ENCODE measurements around the gene FAM120B. TPM values are rescaled to one million over a fixed set of nuclear protein-coding genes. Genes with fewer than 3 reads are reported as not detected.

The FAM120B gene
- total and polyA plus RNA-seq, 2 of the 4 experiments (the other 2 are of a cell fraction): 15.3 to 28.0 TPM

DNA sequence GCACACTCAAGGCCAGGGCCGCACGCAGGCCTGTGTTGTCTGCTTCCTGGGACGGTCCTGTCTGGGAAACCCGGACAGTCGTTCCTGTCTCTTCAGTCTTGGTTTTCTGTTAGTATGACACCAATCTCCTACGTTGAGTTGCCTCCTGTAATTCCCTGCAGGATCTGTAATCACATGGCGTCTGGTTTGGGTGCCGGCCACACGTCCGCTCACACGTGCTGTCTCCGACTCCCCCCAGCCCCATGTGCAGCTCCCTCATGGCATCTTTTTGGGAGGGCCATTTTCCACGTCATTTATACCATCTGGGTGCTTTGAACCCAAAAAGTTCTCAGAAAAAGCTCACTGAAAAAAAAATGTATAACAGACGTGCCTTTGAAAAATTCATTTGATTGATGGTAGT lies 38.9 kb upstream of the FAM120B start:
- no peak overlapping the region for H3K9ac ChIP-seq (ENCODE audit: low read depth, low read length)
- dilution Hi-C loops (cut with HindIII; ENCODE audit: low sequenced_read_pairs, unreplicated experiment): no loop called here
- WGBS, 2 experiments (ENCODE audit: extremely low coverage in 2 of 2, insufficient read length in 1 of 2): 70% methylated on average over 13 of the region's 14 CpGs; no CpG with 5 or more reads in 1 of the 2 experiments

More for the DNA sequence above, 38.9 kb upstream of the FAM120B start:
- Histone ChIP-seq H2BK20ac (ENCODE audit: low read depth, low read length) (no peak overlapping the region), H2BK120ac (ENCODE audit: low read depth, low read length) (no peak overlapping the region), H3K23ac (ENCODE audit: low read depth, low read length) (no peak overlapping the region), H3K9me1 (ENCODE audit: insufficient read depth, low read length) (no peaks in the 10 kb centered on the region), H3K4me1 (ENCODE audit: control insufficient read depth, insufficient read depth, low read length) (peaks cover 9% of the 10 kb centered on the region), H3K14ac (replicated peaks; ENCODE audit: low read depth, low read length) (no peak overlapping the region), H4K91ac (ENCODE audit: insufficient read depth, low read depth, low read length) (no peak overlapping the region), H4K20me1 (ENCODE audit: insufficient read depth, low read length) (no peaks in the 10 kb centered on the region), H2AK5ac (ENCODE audit: low read depth, low read length) (no peak overlapping the region), H2BK15ac (ENCODE audit: low read depth, low read length) (no peak overlapping the region), H3K27me3 (ENCODE audit: control insufficient read depth, insufficient read depth, low read length) (peaks cover 5% of the 10 kb centered on the region; the same call in 1 of the 2 replicates), H2BK5ac (ENCODE audit: low read depth, low read length, poor library complexity, severe bottlenecking) (no peak overlapping the region), H3K27ac (ENCODE audit: insufficient read depth, low read length) (no peak overlapping the region), H3K4me3 (ENCODE audit: insufficient read depth, low read depth, low read length) (no peak overlapping the region), H3K9me3 (ENCODE audit: control insufficient read depth, insufficient read depth, low read length) (no peaks in the 10 kb centered on the region), H2AK9ac (replicated peaks; ENCODE audit: low read depth, low read length, poor library complexity) (no peak overlapping the region), H3K4ac (ENCODE audit: low read depth, low read length) (no peak overlapping the region), H2AFZ (replicated peaks; ENCODE audit: low read length, poor library complexity) (no peak overlapping the region), H4K8ac (ENCODE audit: low read depth in 2 of 2, low read length in 2 of 2) (no peak overlapping the region), H3K4me2 (ENCODE audit: low read depth, low read length) (no peak overlapping the region), H3K79me1 (ENCODE audit: low read depth in 1 of 2, low read length in 2 of 2) (no peaks in the 10 kb centered on the region), H3K18ac (ENCODE audit: low read depth, low read length) (no peak overlapping the region), H3K36me3 (ENCODE audit: control insufficient read depth, insufficient read depth, low read length) (no peaks in the 10 kb centered on the region), H4K5ac (ENCODE audit: low read depth, low read length) (no peak overlapping the region), H3K56ac (ENCODE audit: extremely low read depth, insufficient read depth, low read length) (no peak overlapping the region)
- ChIA-PET CTCF (no interaction called here), POLR2A (ENCODE audit: unreplicated experiment) (no interaction called here)
- TF ChIP-seq SMC3 (IDR thresholded peaks at IDR 0.05; ENCODE audit: low read depth, low read length): no peak
- TF ChIP-seq, protein P1, sequence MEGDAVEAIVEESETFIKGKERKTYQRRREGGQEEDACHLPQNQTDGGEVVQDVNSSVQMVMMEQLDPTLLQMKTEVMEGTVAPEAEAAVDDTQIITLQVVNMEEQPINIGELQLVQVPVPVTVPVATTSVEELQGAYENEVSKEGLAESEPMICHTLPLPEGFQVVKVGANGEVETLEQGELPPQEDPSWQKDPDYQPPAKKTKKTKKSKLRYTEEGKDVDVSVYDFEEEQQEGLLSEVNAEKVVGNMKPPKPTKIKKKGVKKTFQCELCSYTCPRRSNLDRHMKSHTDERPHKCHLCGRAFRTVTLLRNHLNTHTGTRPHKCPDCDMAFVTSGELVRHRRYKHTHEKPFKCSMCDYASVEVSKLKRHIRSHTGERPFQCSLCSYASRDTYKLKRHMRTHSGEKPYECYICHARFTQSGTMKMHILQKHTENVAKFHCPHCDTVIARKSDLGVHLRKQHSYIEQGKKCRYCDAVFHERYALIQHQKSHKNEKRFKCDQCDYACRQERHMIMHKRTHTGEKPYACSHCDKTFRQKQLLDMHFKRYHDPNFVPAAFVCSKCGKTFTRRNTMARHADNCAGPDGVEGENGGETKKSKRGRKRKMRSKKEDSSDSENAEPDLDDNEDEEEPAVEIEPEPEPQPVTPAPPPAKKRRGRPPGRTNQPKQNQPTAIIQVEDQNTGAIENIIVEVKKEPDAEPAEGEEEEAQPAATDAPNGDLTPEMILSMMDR (conservative IDR thresholded peaks at IDR 0.05; ENCODE audit: low read depth, low read length): no peak
- TF ChIP-seq, protein P2, sequence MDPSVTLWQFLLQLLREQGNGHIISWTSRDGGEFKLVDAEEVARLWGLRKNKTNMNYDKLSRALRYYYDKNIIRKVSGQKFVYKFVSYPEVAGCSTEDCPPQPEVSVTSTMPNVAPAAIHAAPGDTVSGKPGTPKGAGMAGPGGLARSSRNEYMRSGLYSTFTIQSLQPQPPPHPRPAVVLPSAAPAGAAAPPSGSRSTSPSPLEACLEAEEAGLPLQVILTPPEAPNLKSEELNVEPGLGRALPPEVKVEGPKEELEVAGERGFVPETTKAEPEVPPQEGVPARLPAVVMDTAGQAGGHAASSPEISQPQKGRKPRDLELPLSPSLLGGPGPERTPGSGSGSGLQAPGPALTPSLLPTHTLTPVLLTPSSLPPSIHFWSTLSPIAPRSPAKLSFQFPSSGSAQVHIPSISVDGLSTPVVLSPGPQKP (IDR thresholded peaks at IDR 0.05; ENCODE audit: borderline replicate concordance, low read depth, low read length): no peak
- TF ChIP-seq MAFK (IDR thresholded peaks at IDR 0.05; ENCODE audit: low read depth, low read length): no peak
- TF ChIP-seq RAD21 (IDR thresholded peaks at IDR 0.05; ENCODE audit: low read length): no peak
- no peak for TF ChIP-seq POLR2A (IDR thresholded peaks at IDR 0.05; ENCODE audit: low read depth, low read length)
- no peak for TF ChIP-seq MXI1 (IDR thresholded peaks at IDR 0.05; ENCODE audit: borderline replicate concordance, low read depth, low read length)
- TF ChIP-seq RCOR1 (IDR thresholded peaks at IDR 0.05; ENCODE audit: insufficient replicate concordance, low read length): no peak
- TF ChIP-seq RFX5 (IDR thresholded peaks at IDR 0.05; ENCODE audit: low read depth, low read length): no peak
- DNase-seq: no peak
- in situ Hi-C loops (cut with MboI; ENCODE audit: low sequenced_read_pairs) (no loop called here), intact Hi-C loops (cut with micrococcal nuclease) (no loop called here)
- BruUV-seq (replicated peaks): no TSS peak
- ATAC-seq (ENCODE audit: low read depth): no peak
